NT2/D1 (cell line): ENCODE measurements around the gene FAM13A.
"Not testable (repeated sequence)": the region's sequence is repeated elsewhere in the genome, so short reads cannot be mapped to it uniquely, and the experiment has no call there.

Experiments used
- DNase-seq: peaks from one replicate; pipeline ENCODE4 v3.0.0-alpha.2; 2011; ENCODE audit warnings: low read depth, low spot score
- H3K27me3 ChIP-seq: 2 replicates; pipeline ENCODE4 v1.6.0; 2011; ENCODE audit warnings: mild to moderate bottlenecking; ENCODE audit not compliant: insufficient read length, insufficient read depth
- H3K36me3 ChIP-seq: 2 replicates; pipeline ENCODE4 v1.6.1; 2011; ENCODE audit warnings: mild to moderate bottlenecking, low read length, mixed read lengths; ENCODE audit not compliant: insufficient read depth, insufficient read length
- H3K4me1 ChIP-seq: 2 replicates; pipeline ENCODE4 v1.5.1; 2011; ENCODE audit not compliant: insufficient read depth, insufficient read length
- H3K4me3 ChIP-seq: 2 replicates; pipeline ENCODE4 v1.5.1; 2011; ENCODE audit warnings: low read depth; ENCODE audit not compliant: insufficient read length
- H3K9ac ChIP-seq: 2 replicates; pipeline ENCODE4 v1.6.0; 2011; ENCODE audit warnings: low read depth; ENCODE audit not compliant: insufficient read length
- H3K9me3 ChIP-seq: 2 replicates; pipeline ENCODE4 v1.5.1; 2011; ENCODE audit warnings: mild to moderate bottlenecking, low read length; ENCODE audit not compliant: insufficient read depth
- SUZ12 ChIP-seq: IDR thresholded peaks from 2 replicates; pipeline ENCODE4 v1.6.1; 2011; ENCODE audit not compliant: insufficient read length, insufficient read depth; ENCODE audit errors: extremely low read depth
- YY1 ChIP-seq: IDR thresholded peaks from 2 replicates; pipeline ENCODE4 v1.6.1; 2011; ENCODE audit not compliant: insufficient read length, insufficient read depth
- ZNF274 ChIP-seq: IDR thresholded peaks from 2 replicates; pipeline ENCODE4 v1.6.1; 2011; ENCODE audit warnings: mild to moderate bottlenecking, low read depth, low read length

Gene FAM13A

GRCh38 chr4:89007338-89007939, 49.5 kb downstream of the FAM13A start:
- no peaks in the 10 kb centered on the region for H3K27me3 ChIP-seq
- TF ChIP-seq SUZ12, result no peak
- no peak for TF ChIP-seq YY1
- TF ChIP-seq ZNF274, result no peak
- no peaks in the 10 kb centered on the region for H3K4me1 ChIP-seq
- peaks cover 19% of the 10 kb centered on the region for H3K36me3 ChIP-seq
- H3K9me3 ChIP-seq, result no peaks in the 10 kb centered on the region
- no peak overlapping the region for H3K9ac ChIP-seq
- no peak overlapping the region for H3K4me3 ChIP-seq
- DNase-seq, result no peak

- DNase-seq, result no peak
Measured at GRCh38 chr4:89006307-89006706, 50.7 kb downstream of the FAM13A start.

GRCh38 chr4:89005066-89005465, 51.9 kb downstream of the FAM13A start:
- DNase-seq, H3K27me3 ChIP-seq, H3K9me3 ChIP-seq, H3K9ac ChIP-seq, H3K4me3 ChIP-seq, H3K4me1 ChIP-seq: not testable (repeated sequence)
- H3K36me3 ChIP-seq, result peaks cover 23% of the 10 kb centered on the region

More at GRCh38 chr4:89006307-89006706, 50.7 kb downstream of the FAM13A start:
- no peaks in the 10 kb centered on the region for H3K4me1 ChIP-seq
- no peak overlapping the region for H3K4me3 ChIP-seq
- no peak overlapping the region for H3K9ac ChIP-seq
- no peaks in the 10 kb centered on the region for H3K9me3 ChIP-seq
- no peaks in the 10 kb centered on the region for H3K27me3 ChIP-seq
- TF ChIP-seq SUZ12, result no peak
- no peak for TF ChIP-seq YY1
- TF ChIP-seq ZNF274, result no peak
- H3K36me3 ChIP-seq, result peaks cover 19% of the 10 kb centered on the region

- DNase-seq, result no peak
- TF ChIP-seq ZNF274, result no peak
- TF ChIP-seq YY1, result no peak
- TF ChIP-seq SUZ12, result no peak
- Histone ChIP-seq H3K4me1 (no peaks in the 10 kb centered on the region), H3K9me3 (no peaks in the 10 kb centered on the region), H3K27me3 (no peaks in the 10 kb centered on the region), H3K4me3 (no peak overlapping the region), H3K36me3 (peaks cover 14% of the 10 kb centered on the region), H3K9ac (no peak overlapping the region)
Measured at GRCh38 chr4:89001647-89002445, 55.1 kb downstream of the FAM13A start.

GRCh38 chr4:89000844-89001360, 56.1 kb downstream of the FAM13A start:
- Histone ChIP-seq H3K27me3 (no peaks in the 10 kb centered on the region), H3K9me3 (no peaks in the 10 kb centered on the region), H3K36me3 (peaks cover 5% of the 10 kb centered on the region), H3K4me1 (no peaks in the 10 kb centered on the region), H3K4me3 (no peak overlapping the region), H3K9ac (no peak overlapping the region)
- no peak for DNase-seq
- no peak for TF ChIP-seq YY1
- no peak for TF ChIP-seq ZNF274
- no peak for TF ChIP-seq SUZ12

- no peaks in the 10 kb centered on the region for H3K4me1 ChIP-seq
Measured at GRCh38 chr4:89000382-89000781, 56.6 kb downstream of the FAM13A start.

GRCh38 chr4:88999392-88999930, 57.5 kb downstream of the FAM13A start:
- Histone ChIP-seq H3K9me3 (no peaks in the 10 kb centered on the region), H3K9ac (no peak overlapping the region), H3K27me3 (no peaks in the 10 kb centered on the region), H3K4me1 (no peaks in the 10 kb centered on the region), H3K36me3 (peaks cover 4% of the 10 kb centered on the region), H3K4me3 (no peak overlapping the region)
- DNase-seq, result no peak
- TF ChIP-seq YY1 (no peak), ZNF274 (no peak), SUZ12 (no peak)

More at GRCh38 chr4:89000382-89000781, 56.6 kb downstream of the FAM13A start:
- no peak for DNase-seq
- Histone ChIP-seq H3K9me3 (no peaks in the 10 kb centered on the region), H3K9ac (no peak overlapping the region), H3K36me3 (peaks cover 4% of the 10 kb centered on the region), H3K4me3 (no peak overlapping the region), H3K27me3 (no peaks in the 10 kb centered on the region)
- TF ChIP-seq YY1 (no peak), SUZ12 (no peak), ZNF274 (no peak)
